KMS-11 (cell line): Measurements from ENCODE around the gene REXO1.

ENCODE experiments used
- H2AFZ ChIP-seq: fragments of 200-600 bp; sonication (generic); 2 replicates; pipeline ENCODE4 v1.6.1; 2016; ENCODE audit warnings: antibody characterized with exemption, mixed run types, low read depth
- H3K27ac ChIP-seq: fragments of 200-600 bp; sonication (generic); 2 replicates; pipeline ENCODE4 v1.6.1; 2016; ENCODE audit warnings: mild to moderate bottlenecking, mixed run types
- H3K27me3 ChIP-seq: fragments of 200-600 bp; sonication (generic); 2 replicates; pipeline ENCODE4 v1.6.1; 2017; ENCODE audit warnings: mild to moderate bottlenecking, low read depth, mixed run types, moderate library complexity; ENCODE audit not compliant: insufficient read depth
- H3K36me3 ChIP-seq: fragments of 200-600 bp; sonication (generic); 2 replicates; pipeline ENCODE4 v1.6.1; 2017; ENCODE audit warnings: mild to moderate bottlenecking, mixed run types; ENCODE audit not compliant: insufficient read depth
- H3K4me1 ChIP-seq: fragments of 200-600 bp; sonication (generic); 2 replicates; pipeline ENCODE4 v1.6.1; 2016; ENCODE audit warnings: mild to moderate bottlenecking, low read depth, mixed run types; ENCODE audit not compliant: poor library complexity, severe bottlenecking
- H3K4me2 ChIP-seq: fragments of 200-600 bp; sonication (generic); 2 replicates; pipeline ENCODE4 v1.7.0; 2016; ENCODE audit warnings: mild to moderate bottlenecking, mixed run types
- H3K4me3 ChIP-seq: fragments of 200-600 bp; sonication (generic); IDR thresholded peaks from 2 replicates; pipeline ENCODE4 v1.6.1; 2017; ENCODE audit warnings: low read depth, low read length, mixed read lengths; ENCODE audit not compliant: insufficient read depth
- H3K79me2 ChIP-seq: fragments of 200-600 bp; sonication (generic); 2 replicates; pipeline ENCODE4 v1.6.1; 2016; ENCODE audit warnings: low read depth, mixed run types; ENCODE audit not compliant: insufficient read depth
- H3K9ac ChIP-seq: fragments of 200-600 bp; sonication (generic); 2 replicates; pipeline ENCODE4 v1.6.1; 2016; ENCODE audit warnings: mild to moderate bottlenecking, mixed run types
- H4K20me1 ChIP-seq: fragments of 200-600 bp; sonication (generic); 2 replicates; pipeline ENCODE4 v1.6.1; 2016; ENCODE audit warnings: mild to moderate bottlenecking, mixed run types; ENCODE audit not compliant: insufficient read depth
- TF ChIP-seq, protein P1 (sequence below): fragments of 200-600 bp; sonication (generic); conservative IDR thresholded peaks from 2 replicates; pipeline ENCODE4 v1.6.1; 2017; ENCODE audit warnings: low read depth, mild to moderate bottlenecking, antibody characterized with exemption, low read length, moderate library complexity, mixed read lengths

Gene REXO1

DNA sequence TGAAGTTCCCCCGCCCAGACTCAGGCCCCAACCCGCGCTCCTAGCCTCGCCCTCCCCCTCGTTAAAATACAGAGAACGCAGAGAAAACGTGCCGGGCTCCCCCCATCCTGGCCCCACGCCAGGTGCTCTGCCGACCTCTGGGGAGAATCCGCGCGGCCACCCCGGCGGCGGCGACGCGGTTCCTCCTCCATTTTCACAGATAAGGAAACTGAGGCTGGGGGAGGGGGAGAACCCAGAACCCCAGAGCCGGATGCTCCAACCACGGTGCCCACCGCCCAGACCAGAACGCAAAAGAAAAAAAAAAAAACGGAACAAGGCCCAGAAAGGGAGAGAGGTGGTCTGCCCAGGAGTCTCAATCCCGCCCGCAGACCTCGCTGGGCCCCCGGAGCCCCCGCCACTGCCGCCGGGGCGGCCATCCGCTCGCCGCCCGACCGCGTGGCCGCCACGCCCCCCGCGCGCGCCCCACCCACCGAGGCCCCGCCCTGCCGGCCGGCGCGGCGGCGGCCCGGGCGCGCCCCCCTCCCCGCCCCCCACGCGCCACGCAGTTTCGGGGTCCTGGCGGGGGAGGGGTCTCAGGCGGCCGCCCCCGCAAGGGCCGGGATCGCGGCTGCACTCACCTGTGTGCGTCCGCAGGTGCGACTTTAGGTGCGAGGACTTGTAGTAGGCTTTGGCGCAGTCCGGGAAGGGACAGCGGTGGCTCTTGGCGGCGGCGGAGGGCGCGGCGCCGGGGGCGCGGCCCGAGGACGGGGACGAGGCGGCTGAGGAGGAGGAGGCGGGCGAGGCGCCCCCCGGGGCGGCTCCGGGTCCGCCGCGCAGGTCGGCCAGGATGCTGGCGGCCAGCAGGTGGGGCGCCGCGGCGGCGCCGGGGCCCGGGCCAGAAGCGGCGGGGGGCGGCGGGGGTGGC lies 14.4 kb upstream of the REXO1 start:
- Histone ChIP-seq H3K9ac (peak overlapping the region; percentile 43; the same call in 1 of the 2 replicates), H3K79me2 (peaks cover 41% of the 10 kb centered on the region), H3K4me2 (peak overlapping the region; percentile 64), H3K27me3 (no peaks in the 10 kb centered on the region), H3K27ac (no peak overlapping the region), H4K20me1 (no peaks in the 10 kb centered on the region), H3K4me1 (no peaks in the 10 kb centered on the region), H3K36me3 (no peaks in the 10 kb centered on the region), H2AFZ (no peak overlapping the region), H3K4me3 (no peak overlapping the region)
- TF ChIP-seq, protein P1, sequence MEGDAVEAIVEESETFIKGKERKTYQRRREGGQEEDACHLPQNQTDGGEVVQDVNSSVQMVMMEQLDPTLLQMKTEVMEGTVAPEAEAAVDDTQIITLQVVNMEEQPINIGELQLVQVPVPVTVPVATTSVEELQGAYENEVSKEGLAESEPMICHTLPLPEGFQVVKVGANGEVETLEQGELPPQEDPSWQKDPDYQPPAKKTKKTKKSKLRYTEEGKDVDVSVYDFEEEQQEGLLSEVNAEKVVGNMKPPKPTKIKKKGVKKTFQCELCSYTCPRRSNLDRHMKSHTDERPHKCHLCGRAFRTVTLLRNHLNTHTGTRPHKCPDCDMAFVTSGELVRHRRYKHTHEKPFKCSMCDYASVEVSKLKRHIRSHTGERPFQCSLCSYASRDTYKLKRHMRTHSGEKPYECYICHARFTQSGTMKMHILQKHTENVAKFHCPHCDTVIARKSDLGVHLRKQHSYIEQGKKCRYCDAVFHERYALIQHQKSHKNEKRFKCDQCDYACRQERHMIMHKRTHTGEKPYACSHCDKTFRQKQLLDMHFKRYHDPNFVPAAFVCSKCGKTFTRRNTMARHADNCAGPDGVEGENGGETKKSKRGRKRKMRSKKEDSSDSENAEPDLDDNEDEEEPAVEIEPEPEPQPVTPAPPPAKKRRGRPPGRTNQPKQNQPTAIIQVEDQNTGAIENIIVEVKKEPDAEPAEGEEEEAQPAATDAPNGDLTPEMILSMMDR, result no peak

DNA sequence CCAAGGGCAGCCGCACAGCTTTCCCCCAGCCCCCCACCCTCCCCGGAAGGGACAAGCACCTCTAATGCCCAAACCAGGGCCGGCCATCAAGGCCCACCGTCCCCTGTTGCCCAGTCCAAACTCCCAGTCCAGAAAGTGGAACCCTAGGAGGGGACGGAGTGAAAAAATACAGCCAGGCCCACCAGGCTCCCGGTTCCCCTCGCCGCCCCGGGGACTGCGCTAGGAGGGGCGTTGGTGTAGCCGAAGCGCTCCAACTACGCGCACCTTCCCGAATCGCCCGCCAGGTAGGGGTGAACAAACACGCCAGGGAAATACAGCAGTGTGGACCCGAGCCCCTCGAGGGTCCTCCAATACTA lies 13.8 kb upstream of the REXO1 start:
- H4K20me1 ChIP-seq, result no peaks in the 10 kb centered on the region
- H3K79me2 ChIP-seq, result peaks cover 47% of the 10 kb centered on the region
- peak overlapping the region; percentile 43; the same call in 1 of the 2 replicates for H3K9ac ChIP-seq
- no peaks in the 10 kb centered on the region for H3K27me3 ChIP-seq
- no peak overlapping the region for H2AFZ ChIP-seq
- TF ChIP-seq, protein P1, result no peak
- no peaks in the 10 kb centered on the region for H3K36me3 ChIP-seq
- no peak overlapping the region for H3K27ac ChIP-seq
- H3K4me1 ChIP-seq, result no peaks in the 10 kb centered on the region
- H3K4me2 ChIP-seq, result peak overlapping the region; percentile 64
- no peak overlapping the region for H3K4me3 ChIP-seq

DNA sequence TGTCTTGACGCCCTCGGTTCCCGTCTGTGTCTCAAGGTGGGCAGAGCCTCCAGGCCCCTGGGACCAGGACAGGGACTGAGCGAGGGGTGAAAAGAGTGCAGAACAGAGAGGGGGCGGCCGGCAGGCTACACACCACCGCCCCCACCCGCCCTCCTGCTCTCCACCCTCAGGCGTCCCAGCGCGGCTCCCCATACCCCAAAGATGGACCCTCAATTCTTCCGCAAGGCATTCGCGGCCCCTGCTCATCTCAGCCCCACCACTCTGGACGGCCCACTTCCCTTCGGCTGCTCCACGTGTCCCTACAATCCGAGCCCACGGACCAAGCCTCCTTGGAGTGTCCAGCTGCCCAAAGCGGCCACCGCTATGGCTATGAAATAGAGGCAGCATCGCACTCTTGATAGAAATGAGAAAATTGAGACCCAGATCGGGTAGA lies 13.3 kb upstream of the REXO1 start:
- Histone ChIP-seq H2AFZ (no peak overlapping the region), H3K27ac (no peak overlapping the region), H3K36me3 (no peaks in the 10 kb centered on the region), H3K27me3 (no peaks in the 10 kb centered on the region), H3K4me3 (no peak overlapping the region), H4K20me1 (no peaks in the 10 kb centered on the region), H3K79me2 (peaks cover 47% of the 10 kb centered on the region), H3K4me1 (peaks cover under 1% of the 10 kb centered on the region), H3K4me2 (peak overlapping the region; percentile 64), H3K9ac (peak overlapping the region; percentile 43; the same call in 1 of the 2 replicates)
- TF ChIP-seq, protein P1, result no peak

DNA sequence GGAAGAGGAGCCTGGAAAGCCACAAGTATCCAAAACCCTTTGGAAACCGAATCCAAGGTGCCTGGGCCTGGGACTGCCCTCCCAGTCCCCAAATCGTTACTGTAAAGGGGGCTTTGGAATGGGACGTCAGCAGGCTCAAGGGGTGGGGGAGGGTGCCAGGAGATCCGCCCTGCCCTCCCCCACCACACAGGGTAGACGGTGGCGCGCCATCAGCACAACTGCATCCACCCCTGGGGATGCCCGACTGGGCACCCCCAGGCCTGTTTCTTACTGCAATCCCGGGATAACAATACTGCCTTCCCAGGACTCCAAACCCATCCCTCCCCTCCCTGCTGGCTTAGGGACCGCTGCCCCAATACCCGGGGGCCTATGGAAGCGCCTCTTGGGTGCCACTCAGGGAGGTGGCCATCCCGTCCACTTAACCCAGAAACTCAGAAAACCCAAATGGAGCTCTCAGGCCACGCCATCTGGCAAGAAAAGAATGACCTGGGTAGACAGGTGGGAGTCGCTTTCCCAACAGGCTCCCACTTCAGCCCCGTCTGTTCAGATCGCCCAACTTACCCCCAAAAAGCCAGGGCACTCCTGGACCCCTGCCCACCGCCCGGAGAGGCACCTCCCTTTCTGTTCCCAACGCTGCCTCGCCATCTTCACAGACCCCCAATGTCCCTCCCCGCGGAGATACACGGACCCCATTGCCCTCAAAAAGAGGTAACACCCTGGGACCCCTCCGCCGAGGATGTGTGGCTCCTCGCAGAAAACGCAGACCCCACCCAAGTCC lies 12.7 kb upstream of the REXO1 start:
- no peaks in the 10 kb centered on the region for H3K27me3 ChIP-seq
- H3K4me2 ChIP-seq, result peak overlapping the region; percentile 64
- H4K20me1 ChIP-seq, result no peaks in the 10 kb centered on the region
- H3K4me3 ChIP-seq, result no peak overlapping the region
- TF ChIP-seq, protein P1, result no peak
- H3K27ac ChIP-seq, result no peak overlapping the region
- peaks cover 7% of the 10 kb centered on the region for H3K4me1 ChIP-seq
- no peak overlapping the region; the same call in 1 of the 2 replicates for H3K9ac ChIP-seq
- no peak overlapping the region for H2AFZ ChIP-seq
- no peaks in the 10 kb centered on the region for H3K36me3 ChIP-seq
- H3K79me2 ChIP-seq, result peaks cover 53% of the 10 kb centered on the region
